ENCODE measurements around the gene SCML2.
"Not testable (repeated sequence)": the region's sequence is repeated elsewhere in the genome, so short reads cannot be mapped to it uniquely, and the experiment has no call there.

Gene SCML2

DNA sequence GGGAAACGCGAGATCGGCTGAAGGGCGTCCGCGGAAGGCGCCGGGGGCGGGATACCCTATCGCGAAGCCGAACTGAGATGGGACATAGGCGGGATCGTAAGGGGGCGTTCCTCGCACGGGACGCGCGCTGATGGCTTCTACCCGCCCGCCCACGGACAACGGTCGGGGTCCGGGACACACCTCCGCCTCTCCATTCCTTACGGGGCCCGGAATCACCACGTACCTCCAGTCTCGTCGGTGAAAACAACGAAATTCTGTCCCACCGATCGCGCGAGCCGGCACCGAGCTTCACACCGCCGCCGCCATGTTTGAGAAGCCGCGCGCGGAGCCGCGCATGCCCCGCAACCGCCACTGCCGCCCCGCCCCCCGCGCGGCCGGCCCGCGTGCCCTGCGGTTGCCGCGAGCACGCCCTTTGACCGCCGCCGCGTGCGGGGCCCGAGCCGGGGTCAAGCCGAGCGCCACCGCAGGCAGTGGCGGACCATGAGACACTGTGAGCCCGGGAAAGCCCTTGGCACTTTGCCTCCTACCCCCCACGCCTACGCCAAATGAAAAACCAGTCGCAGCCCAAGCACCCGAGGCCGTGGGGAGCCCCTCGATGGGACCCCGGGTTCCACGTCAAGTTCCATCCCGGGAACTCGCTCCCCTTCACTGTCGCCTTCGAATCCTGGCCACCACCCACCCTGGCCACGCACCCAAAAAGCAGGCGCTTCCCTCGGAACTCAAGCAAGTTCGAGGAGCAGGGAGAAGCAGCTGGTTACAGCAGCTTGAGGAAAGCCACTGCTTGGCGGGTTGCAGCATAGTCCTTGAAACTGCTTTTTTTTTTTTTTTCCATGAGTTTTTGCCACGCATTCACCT, at the start of gene SCML2:
Gene SCML2, minus strand, starts transcription at position 320 of the 855 bp plus-strand sequence. CDS start 20,617 bp downstream, outside the sequence.
- peak; percentile 6 to 13 for DNase-seq

GRCh38 chrX:18401848-18402213, 47.3 kb upstream of the SCML2 start:
- DNase-seq, result no peak

DNA sequence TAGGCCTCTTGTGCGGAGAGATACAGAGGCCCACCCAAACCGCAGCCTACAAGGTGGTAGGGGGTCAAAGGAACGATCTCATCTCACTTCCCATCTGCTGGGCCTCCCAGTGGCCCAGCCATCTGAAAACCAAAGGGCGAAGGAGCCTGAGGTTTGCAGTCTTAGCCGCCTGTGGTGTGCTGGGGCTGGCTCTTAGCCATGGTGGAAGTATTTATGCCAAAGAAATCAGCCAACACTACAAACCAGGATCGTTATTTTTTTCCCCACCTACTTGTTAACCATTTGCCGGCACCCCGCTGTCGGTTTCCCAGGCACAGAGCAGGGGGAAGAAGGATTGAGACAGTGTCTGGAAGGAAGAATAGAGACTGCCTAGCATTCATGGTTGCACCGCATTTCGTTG, 40.0 kb upstream of the SCML2 start:
- DNase-seq, result no peak

- peak in 1 of 2 donors; percentile 80 for DNase-seq
Observed at GRCh38 chrX:18390941-18391538, 36.6 kb upstream of the SCML2 start.

- DNase-seq, result no peak
Observed at GRCh38 chrX:18389966-18390365, 35.5 kb upstream of the SCML2 start.

GRCh38 chrX:18377796-18378195, 23.3 kb upstream of the SCML2 start:
- DNase-seq, result peak; percentile 5 to 57

GRCh38 chrX:18375131-18375805, 20.8 kb upstream of the SCML2 start:
- DNase-seq, result not testable (repeated sequence)

- peak; percentile 33 to 39 for DNase-seq
Observed at GRCh38 chrX:18369096-18369495, 14.6 kb upstream of the SCML2 start.

DNA sequence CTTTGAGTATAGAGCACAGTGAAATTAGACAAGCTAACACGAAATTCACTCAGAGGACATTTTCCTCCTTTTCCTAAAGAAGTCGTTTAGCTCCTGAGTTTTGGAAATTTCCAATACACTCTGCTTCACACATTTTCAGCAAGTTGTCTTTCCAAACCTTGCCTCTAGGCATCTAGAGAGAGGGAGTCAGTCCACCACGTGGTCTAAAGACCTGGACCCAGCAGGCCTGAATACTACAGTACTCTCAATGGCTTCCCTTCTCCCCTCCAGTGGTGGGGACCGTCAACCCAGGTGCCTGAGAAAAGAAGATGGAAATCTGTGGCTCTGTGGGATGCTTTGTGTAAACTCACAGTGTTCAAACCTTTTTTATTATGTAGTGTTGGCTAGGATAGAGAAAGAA, 13.9 kb upstream of the SCML2 start:
- DNase-seq, result no peak

DNA sequence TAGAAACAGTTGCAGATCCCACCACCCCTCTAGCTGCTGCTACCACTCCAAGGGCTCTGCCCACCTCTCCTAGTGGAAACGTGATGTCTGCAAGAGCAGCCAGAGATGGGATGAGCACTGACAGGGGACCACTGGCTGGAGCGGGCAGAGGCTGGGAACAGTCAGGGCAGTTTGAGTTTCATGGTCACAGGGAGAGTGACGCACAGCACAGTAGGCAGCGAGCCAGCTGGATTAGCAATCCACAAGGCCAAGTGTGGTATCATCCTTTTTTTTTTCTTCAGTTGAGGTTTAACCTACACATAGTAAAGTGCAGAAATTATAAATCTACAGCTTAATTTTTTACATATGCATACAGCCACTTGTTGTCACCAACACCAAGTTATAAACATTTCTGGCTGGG, 6.4 kb upstream of the SCML2 start:
- no peak for DNase-seq

DNA sequence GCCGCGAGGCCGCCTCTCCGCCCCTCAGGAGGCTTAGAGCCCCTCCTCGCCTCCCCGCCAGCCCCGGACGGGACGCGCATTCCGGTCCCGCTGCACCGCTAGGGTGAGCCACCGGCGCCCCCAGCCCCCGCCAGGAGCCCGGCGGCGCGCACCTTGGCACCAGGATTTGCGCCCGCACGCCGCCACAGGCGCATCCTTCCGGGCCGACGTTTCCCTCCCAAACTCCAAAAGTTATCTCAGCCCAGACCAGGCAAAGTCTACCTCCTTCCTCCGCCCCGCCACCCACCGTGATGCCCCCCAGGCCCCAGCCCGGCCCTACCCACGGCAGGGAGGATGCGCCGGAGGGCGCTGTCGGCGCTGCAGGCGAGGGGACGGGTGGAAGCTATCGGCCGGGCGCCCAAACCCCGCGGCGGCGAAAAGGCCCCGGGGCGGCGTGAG, 538 bp downstream of the SCML2 start:
- no peak for DNase-seq

GRCh38 chrX:18351784-18352183, 2.7 kb downstream of the SCML2 start:
- no peak for DNase-seq

DNA sequence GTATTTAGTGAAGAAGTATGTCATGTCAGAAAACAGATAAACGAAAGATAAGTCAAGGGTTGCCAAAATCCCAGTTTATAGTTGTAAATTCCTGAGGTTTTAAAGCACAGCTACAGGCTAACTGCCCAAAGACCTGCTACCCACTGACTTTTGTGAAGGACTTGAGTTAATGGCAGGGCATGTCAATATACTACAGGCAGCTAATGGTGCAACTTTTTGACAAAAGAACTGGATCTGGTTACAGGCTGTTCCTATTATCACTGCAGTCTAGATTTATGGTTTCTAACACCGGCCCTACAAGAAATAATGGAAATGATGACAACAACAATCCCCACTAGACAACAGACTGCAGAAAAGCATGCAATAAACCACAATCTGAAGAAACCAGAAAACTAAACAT, 6.4 kb downstream of the SCML2 start:
- DNase-seq, result no peak

DNA sequence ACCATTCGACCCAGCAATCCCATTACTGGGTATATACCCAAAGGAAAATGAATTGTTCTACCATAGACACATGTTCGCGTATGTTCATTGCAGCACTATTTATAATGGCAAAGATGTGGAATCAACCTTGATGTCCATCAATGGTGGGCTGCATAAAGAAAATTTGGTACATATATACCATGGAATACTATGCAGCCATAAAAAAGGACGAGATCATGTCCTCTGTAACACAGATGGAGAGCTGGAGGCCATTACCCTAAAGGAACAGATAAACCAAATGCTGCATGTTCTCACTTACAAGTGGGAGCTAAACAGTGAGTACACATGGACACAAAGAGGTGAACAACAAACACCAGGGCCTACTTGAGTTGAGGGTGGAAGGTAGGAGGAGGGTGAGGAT, 45.1 kb downstream of the SCML2 start:
- no peak for DNase-seq

- DNase-seq, result no peak
Observed at GRCh38 chrX:18297251-18297650, 57.2 kb downstream of the SCML2 start.

DNA sequence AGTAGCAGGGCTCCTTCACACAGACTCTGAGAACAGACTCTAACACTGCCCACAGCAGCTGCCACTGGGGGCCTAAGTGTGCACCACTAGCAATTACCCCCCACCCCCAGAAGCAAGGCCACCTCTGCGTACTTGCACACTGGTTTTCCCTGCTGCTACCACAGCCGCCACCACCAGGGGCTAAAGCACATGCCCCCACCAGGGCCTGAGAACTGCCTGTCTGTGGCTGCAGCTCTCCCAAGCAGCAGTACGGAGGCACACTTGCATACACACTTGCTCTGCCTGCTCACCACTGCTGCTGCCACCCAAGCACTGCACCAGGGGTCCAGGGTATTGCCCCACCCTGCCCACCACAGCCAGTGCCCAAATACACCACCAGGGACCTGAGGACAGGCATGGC, 59.6 kb downstream of the SCML2 start:
- DNase-seq, result no peak

GRCh38 chrX:18291006-18291545, 63.4 kb downstream of the SCML2 start:
- no peak for DNase-seq

- DNase-seq, result no peak
Observed at GRCh38 chrX:18290200-18290599, 64.3 kb downstream of the SCML2 start.

GRCh38 chrX:18288716-18289115, 65.8 kb downstream of the SCML2 start:
- DNase-seq, result no peak

DNA sequence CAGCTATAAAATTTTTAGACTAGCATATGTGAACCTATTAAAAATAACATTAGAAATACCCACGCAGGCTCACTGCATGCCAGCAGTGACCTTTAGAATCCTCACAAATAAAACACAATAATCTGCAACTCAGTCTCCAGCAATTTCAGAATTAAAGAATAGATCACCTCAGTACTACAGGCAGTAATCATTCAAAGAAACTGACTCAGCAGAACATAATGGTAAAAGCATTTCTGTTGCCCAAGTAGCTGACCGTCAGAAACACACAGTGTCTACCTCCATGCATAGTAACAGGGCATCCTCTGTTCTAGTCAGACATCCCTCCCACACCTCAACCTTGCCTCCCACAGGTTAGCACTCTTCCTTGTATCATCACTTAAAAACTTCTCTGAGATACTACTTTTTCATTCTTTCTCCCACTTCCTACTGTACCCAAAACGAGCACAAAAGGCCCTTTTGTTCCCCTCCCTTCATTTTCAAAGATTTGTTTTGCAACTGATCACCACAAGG, 68.1 kb downstream of the SCML2 start:
- DNase-seq, result no peak

DNA sequence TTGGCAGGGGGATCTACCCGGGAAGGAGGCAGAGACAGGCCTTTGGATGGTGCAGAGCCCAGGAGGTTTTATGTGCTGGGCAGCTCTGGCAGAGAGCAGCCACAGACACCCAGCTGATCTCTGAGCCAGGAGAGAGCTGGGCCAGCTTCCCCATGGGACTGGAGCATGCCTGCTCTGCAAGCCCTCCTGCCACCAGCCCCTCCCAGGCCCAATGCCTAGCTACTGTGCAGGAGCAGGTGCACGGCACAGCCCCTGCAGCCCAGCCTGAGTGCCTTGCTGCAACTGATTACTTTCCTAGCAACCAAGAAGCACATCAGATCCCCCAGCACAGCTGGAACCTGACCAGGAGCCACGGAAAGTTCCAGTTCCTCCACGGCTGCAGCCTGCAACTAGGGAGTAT, 76.0 kb downstream of the SCML2 start:
- DNase-seq, result no peak

- no peak for DNase-seq
Observed at GRCh38 chrX:18272222-18272621, 82.3 kb downstream of the SCML2 start.

GRCh38 chrX:18271725-18272124, 82.8 kb downstream of the SCML2 start:
- no peak for DNase-seq

All from inflammatory macrophage treated with lipopolysaccharide for 1 hour (primary cell).